Natural killer cell (primary cell): ENCODE data around the gene CTDP1. TPM values are rescaled to one million over a fixed set of nuclear protein-coding genes. Genes with fewer than 3 reads are reported as not detected.

ENCODE experiments used
- ATAC-seq, 3 donors: fragments of 150-1000 bp in 2 of 3; fragments of 200-7000 bp in 1 of 3; cut with Tn5 transposase; 1 replicate in 1 of 3; 2 replicates in 2 of 3; pipeline ENCODE4 v1.10.0; 2021; ENCODE audit warnings: mild to moderate bottlenecking in 2 of 3, moderate library complexity in 2 of 3
- DNase-seq, 2 donors: peaks; one replicate each; pipeline versions ENCODE4 v3.0.0 to v3.0.0-alpha.2; 2013 to 2021; ENCODE audit warnings: mixed read lengths in 1 of 2
- H3K27ac ChIP-seq: one replicate; pipeline ENCODE4 v1.5.1; 2013; ENCODE audit warnings: mild to moderate bottlenecking, low read length
- H3K27me3 ChIP-seq: one replicate; pipeline ENCODE4 v1.6.1; 2013; ENCODE audit warnings: low read length; ENCODE audit not compliant: control insufficient read depth, insufficient read depth
- H3K36me3 ChIP-seq: one replicate; pipeline ENCODE4 v1.6.1; 2013; ENCODE audit warnings: low read length; ENCODE audit not compliant: control insufficient read depth, insufficient read depth
- H3K4me1 ChIP-seq: one replicate; pipeline ENCODE4 v1.6.1; 2013; ENCODE audit warnings: low read length; ENCODE audit not compliant: control insufficient read depth, insufficient read depth
- H3K4me3 ChIP-seq: one replicate; pipeline ENCODE4 v1.5.1; 2013; ENCODE audit warnings: low read length
- H3K9me3 ChIP-seq: one replicate; pipeline ENCODE4 v1.6.1; 2013; ENCODE audit warnings: low read length; ENCODE audit not compliant: control insufficient read depth, insufficient read depth
- H3K27ac Mint-ChIP-seq, 2 donors: one replicate each; pipeline ENCODE4 v1.8.0; 2022; ENCODE audit warnings: mild to moderate bottlenecking in 2 of 2, mixed read lengths in 2 of 2, moderate library complexity in 1 of 2
- H3K27me3 Mint-ChIP-seq, 2 donors: one replicate each; pipeline ENCODE4 v1.8.0; 2022; ENCODE audit warnings: low read depth in 2 of 2, mixed read lengths in 2 of 2
- H3K36me3 Mint-ChIP-seq: one replicate; pipeline ENCODE4 v1.8.0; 2022; ENCODE audit warnings: mixed read lengths
- H3K4me1 Mint-ChIP-seq, 2 donors: one replicate each; pipeline ENCODE4 v1.8.0; 2022; ENCODE audit warnings: mixed read lengths in 2 of 2
- H3K4me3 Mint-ChIP-seq: one replicate; pipeline ENCODE4 v1.8.0; 2022; ENCODE audit warnings: mild to moderate bottlenecking, moderate library complexity, mixed read lengths
- H3K9me3 Mint-ChIP-seq, 2 donors: one replicate each; pipeline ENCODE4 v1.8.0; 2022; ENCODE audit warnings: mixed read lengths in 2 of 2
- CTCF ChIP-seq: fragments of 200-600 bp; IDR thresholded peaks from one replicate; pipeline ENCODE4 v1.8.0; 2022; ENCODE audit warnings: antibody characterized with exemption
- WGBS: methylation state at CpG from one replicate; pipeline ENCODE4 v1.1.7; 2013; ENCODE audit warnings: missing lambda C conversion rate; ENCODE audit not compliant: insufficient coverage; 5-methylcytosine and 5-hydroxymethylcytosine counted together
- intact Hi-C: fragments of 100-400 bp; cut with micrococcal nuclease; formaldehyde crosslinking; loops from one replicate; pipeline ENCODE4 v1.14.2; 2022
- total RNA-seq, 4 donors: library from RNA; stranded (reverse); fragments of 120-200 nt in 1 of 4; gene quantifications; one replicate each; pipeline versions ENCODE4 v1.2.3 to v1.2.4, GENCODE V29; 2013 to 2022

Gene CTDP1
- total RNA-seq, 3 donors from 2014 or later (not counting 1 experiment from before 2014, with no cell fraction given): 66.9 to 89.4 (median 77.1) TPM

- no peak overlapping the region for H3K4me3 ChIP-seq
- ATAC-seq: no peak
- intact Hi-C loops: no loop called here
- peaks cover 11 to 35% of the 10 kb centered on the region in 2 donors for H3K27me3 Mint-ChIP-seq
- no peak overlapping the region for H3K27ac ChIP-seq
- H3K4me1 ChIP-seq: no peaks in the 10 kb centered on the region
- no peak overlapping the region for H3K27ac Mint-ChIP-seq
- 87% methylated on average over 21 of the region's 21 CpGs for WGBS
- no peaks in the 10 kb centered on the region for H3K36me3 Mint-ChIP-seq
- no peaks in the 10 kb centered on the region for H3K27me3 ChIP-seq
- TF ChIP-seq CTCF: no peak
- no peaks in the 10 kb centered on the region for H3K36me3 ChIP-seq
- no peaks in the 10 kb centered on the region for H3K4me1 Mint-ChIP-seq
- H3K9me3 Mint-ChIP-seq: no peaks in the 10 kb centered on the region
- DNase-seq: no peak
- no peak overlapping the region for H3K4me3 Mint-ChIP-seq
- H3K9me3 ChIP-seq: no peaks in the 10 kb centered on the region
These were observed 22.1 kb upstream of the CTDP1 start for GRCh38 chr18:79657342-79657996.

- TF ChIP-seq CTCF: no peak
- Mint-ChIP-seq H3K27ac (no peak overlapping the region), H3K4me1 (no peaks in the 10 kb centered on the region), H3K36me3 (no peaks in the 10 kb centered on the region), H3K4me3 (no peak overlapping the region), H3K27me3 (peaks cover 9 to 28% of the 10 kb centered on the region in 2 donors), H3K9me3 (no peaks in the 10 kb centered on the region)
- intact Hi-C loops: no loop called here
- Histone ChIP-seq H3K4me1 (no peaks in the 10 kb centered on the region), H3K27ac (no peak overlapping the region), H3K36me3 (no peaks in the 10 kb centered on the region), H3K9me3 (no peaks in the 10 kb centered on the region), H3K4me3 (no peak overlapping the region), H3K27me3 (no peaks in the 10 kb centered on the region)
- no peak for DNase-seq
- no peak for ATAC-seq
- WGBS: 83% methylated on average over 12 of the region's 12 CpGs
These were observed 21.2 kb upstream of the CTDP1 start for GRCh38 chr18:79658366-79658765.

GRCh38 chr18:79659733-79660132 lies 19.9 kb upstream of the CTDP1 start:
- 81% methylated on average over 5 of the region's 5 CpGs for WGBS
- Histone ChIP-seq H3K27me3 (no peaks in the 10 kb centered on the region), H3K9me3 (no peaks in the 10 kb centered on the region), H3K27ac (no peak overlapping the region), H3K4me1 (no peaks in the 10 kb centered on the region), H3K36me3 (no peaks in the 10 kb centered on the region), H3K4me3 (no peak overlapping the region)
- H3K27me3 Mint-ChIP-seq: peaks cover 9 to 28% of the 10 kb centered on the region in 2 donors
- H3K9me3 Mint-ChIP-seq: no peaks in the 10 kb centered on the region
- ATAC-seq: no peak
- DNase-seq: no peak
- H3K4me3 Mint-ChIP-seq: no peak overlapping the region
- H3K36me3 Mint-ChIP-seq: no peaks in the 10 kb centered on the region
- no peaks in the 10 kb centered on the region for H3K4me1 Mint-ChIP-seq
- intact Hi-C loops: no loop called here
- TF ChIP-seq CTCF: no peak
- no peak overlapping the region for H3K27ac Mint-ChIP-seq

GRCh38 chr18:79662034-79662433 lies 17.6 kb upstream of the CTDP1 start:
- ATAC-seq (no peak), DNase-seq (no peak)
- H3K4me3 ChIP-seq: no peak overlapping the region
- peaks cover 9 to 28% of the 10 kb centered on the region in 2 donors for H3K27me3 Mint-ChIP-seq
- H3K27ac ChIP-seq: no peak overlapping the region
- no peaks in the 10 kb centered on the region for H3K9me3 ChIP-seq
- no peaks in the 10 kb centered on the region for H3K4me1 Mint-ChIP-seq
- no peaks in the 10 kb centered on the region for H3K36me3 ChIP-seq
- no peaks in the 10 kb centered on the region for H3K4me1 ChIP-seq
- no peaks in the 10 kb centered on the region for H3K9me3 Mint-ChIP-seq
- WGBS: 78% methylated on average over 4 of the region's 4 CpGs
- no peak overlapping the region for H3K27ac Mint-ChIP-seq
- H3K36me3 Mint-ChIP-seq: no peaks in the 10 kb centered on the region
- H3K4me3 Mint-ChIP-seq: no peak overlapping the region
- intact Hi-C loops: no loop called here
- TF ChIP-seq CTCF: no peak
- H3K27me3 ChIP-seq: no peaks in the 10 kb centered on the region
